Measurements from ENCODE around the gene BCL11A. TPM values are rescaled to one million over a fixed set of nuclear protein-coding genes. Genes with fewer than 3 reads are reported as not detected.

The BCL11A gene
- total and polyA plus RNA-seq, 2 donors from 2014 or later, result 1.4 to 8.7 TPM

DNA sequence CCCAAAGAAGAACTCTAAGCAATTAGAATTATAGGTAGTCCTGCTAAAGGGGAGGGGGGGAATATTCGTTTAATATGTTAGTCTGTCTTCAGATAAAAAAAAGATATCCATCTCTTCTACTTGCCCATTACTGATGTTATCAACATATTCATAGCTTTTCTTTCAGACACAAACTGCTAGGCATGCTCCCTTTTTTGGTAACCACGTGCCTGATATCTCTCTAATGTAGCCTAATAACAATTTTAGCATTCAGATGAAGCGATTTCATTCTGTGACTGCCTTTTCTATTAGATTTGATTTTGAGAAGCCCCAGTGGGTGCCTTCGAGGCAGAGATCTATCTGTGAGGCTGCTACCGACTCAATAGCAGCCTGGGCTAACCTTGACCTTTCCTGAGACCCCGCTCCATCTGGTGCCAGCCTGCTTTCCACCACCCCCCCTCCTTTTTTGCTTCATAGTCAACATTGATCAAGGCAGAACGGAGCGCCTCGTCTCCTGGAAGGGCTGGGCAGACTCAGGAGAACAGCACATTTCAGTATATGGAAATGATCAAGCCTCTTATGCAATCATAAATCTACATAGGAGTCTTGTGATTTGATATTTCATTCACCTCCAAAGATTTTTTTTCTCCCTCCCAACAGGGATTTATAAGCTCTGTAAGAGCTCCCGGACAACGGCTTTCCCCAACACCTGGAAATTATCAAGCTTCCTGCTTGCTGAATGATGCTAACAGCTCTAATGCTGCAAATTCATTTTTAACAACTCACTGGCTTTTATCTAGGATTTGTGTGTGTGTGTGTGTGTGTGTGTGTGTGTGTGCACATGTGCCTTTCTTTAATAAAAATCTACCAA lies 14.7 kb upstream of the BCL11A start:
- peaks cover 52% of the 10 kb centered on the region for H3K27me3 ChIP-seq (ENCODE audit: control insufficient read depth, insufficient read depth, low read length)
- no peak for FAIRE-seq
- no peaks in the 10 kb centered on the region for H3K9me3 ChIP-seq (ENCODE audit: control insufficient read depth in 2 of 3, insufficient read depth in 1 of 3, low read length in 3 of 3)

GRCh38 chr2:60567096-60567495 lies 13.6 kb upstream of the BCL11A start:
- FAIRE-seq (no peak), DNase-seq (no peak)
- TF ChIP-seq, protein P1, sequence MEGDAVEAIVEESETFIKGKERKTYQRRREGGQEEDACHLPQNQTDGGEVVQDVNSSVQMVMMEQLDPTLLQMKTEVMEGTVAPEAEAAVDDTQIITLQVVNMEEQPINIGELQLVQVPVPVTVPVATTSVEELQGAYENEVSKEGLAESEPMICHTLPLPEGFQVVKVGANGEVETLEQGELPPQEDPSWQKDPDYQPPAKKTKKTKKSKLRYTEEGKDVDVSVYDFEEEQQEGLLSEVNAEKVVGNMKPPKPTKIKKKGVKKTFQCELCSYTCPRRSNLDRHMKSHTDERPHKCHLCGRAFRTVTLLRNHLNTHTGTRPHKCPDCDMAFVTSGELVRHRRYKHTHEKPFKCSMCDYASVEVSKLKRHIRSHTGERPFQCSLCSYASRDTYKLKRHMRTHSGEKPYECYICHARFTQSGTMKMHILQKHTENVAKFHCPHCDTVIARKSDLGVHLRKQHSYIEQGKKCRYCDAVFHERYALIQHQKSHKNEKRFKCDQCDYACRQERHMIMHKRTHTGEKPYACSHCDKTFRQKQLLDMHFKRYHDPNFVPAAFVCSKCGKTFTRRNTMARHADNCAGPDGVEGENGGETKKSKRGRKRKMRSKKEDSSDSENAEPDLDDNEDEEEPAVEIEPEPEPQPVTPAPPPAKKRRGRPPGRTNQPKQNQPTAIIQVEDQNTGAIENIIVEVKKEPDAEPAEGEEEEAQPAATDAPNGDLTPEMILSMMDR (IDR thresholded peaks at IDR 0.05; ENCODE audit: borderline replicate concordance, extremely low read depth, insufficient read depth), result no peak
- no peak overlapping the region for H3K9ac ChIP-seq (ENCODE audit: low read length in 3 of 3)
- no peak overlapping the region for H3K4me3 ChIP-seq (ENCODE audit: low read length in 3 of 3)
- no peak overlapping the region for H3K27ac ChIP-seq (ENCODE audit: low read depth in 2 of 2, low read length in 2 of 2)
- intact Hi-C loops (cut with DNase I), result no loop called here
- H3K4me1 ChIP-seq (ENCODE audit: control insufficient read depth in 2 of 3, insufficient read depth in 2 of 3, low read depth in 1 of 3, low read length in 3 of 3), result peaks cover 0 to 4% (median 0%) of the 10 kb centered on the region in 3 donors
- peaks cover 48% of the 10 kb centered on the region for H3K27me3 ChIP-seq (ENCODE audit: control insufficient read depth, insufficient read depth, low read length)
- H3K36me3 ChIP-seq (ENCODE audit: control insufficient read depth in 2 of 3, insufficient read depth in 3 of 3, low read length in 3 of 3), result no peaks in the 10 kb centered on the region
- H3K9me3 ChIP-seq (ENCODE audit: control insufficient read depth in 2 of 3, insufficient read depth in 1 of 3, low read length in 3 of 3), result no peaks in the 10 kb centered on the region

More for the DNA sequence above, 14.7 kb upstream of the BCL11A start:
- TF ChIP-seq, protein P1 (IDR thresholded peaks at IDR 0.05; ENCODE audit: borderline replicate concordance, extremely low read depth, insufficient read depth), result no peak
- Histone ChIP-seq H3K36me3 (ENCODE audit: control insufficient read depth in 2 of 3, insufficient read depth in 3 of 3, low read length in 3 of 3) (no peaks in the 10 kb centered on the region), H3K4me3 (ENCODE audit: low read length in 3 of 3) (no peak overlapping the region), H3K4me1 (ENCODE audit: control insufficient read depth in 2 of 3, insufficient read depth in 2 of 3, low read depth in 1 of 3, low read length in 3 of 3) (peaks cover 0 to 4% (median 0%) of the 10 kb centered on the region in 3 donors), H3K9ac (ENCODE audit: low read length in 3 of 3) (no peak overlapping the region), H3K27ac (ENCODE audit: low read depth in 2 of 2, low read length in 2 of 2) (no peak overlapping the region)
- intact Hi-C loops (cut with DNase I), result no loop called here
- no peak for DNase-seq

DNA sequence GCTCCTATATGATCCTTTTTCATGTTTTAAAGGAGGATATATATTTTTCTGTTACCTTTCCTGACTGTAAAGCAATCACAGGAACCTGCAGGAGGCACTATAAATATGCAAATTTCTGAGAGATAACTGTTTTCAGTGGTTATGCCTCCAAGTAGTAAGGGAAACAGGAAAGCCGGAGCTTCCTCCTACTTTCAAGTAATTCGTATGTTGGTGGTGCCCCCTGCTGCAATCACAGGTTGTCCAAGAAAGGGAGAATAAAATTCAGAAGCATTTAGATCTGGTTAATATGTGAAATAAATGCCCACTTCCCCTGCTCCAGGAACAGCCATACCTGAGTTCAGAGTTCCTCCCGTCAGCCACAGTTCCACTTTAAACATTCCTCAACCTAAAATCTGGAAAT lies 12.0 kb upstream of the BCL11A start:
- Histone ChIP-seq H3K27ac (ENCODE audit: low read depth in 2 of 2, low read length in 2 of 2) (no peak overlapping the region), H3K36me3 (ENCODE audit: control insufficient read depth in 2 of 3, insufficient read depth in 3 of 3, low read length in 3 of 3) (no peaks in the 10 kb centered on the region), H3K4me3 (ENCODE audit: low read length in 3 of 3) (no peak overlapping the region), H3K4me1 (ENCODE audit: control insufficient read depth in 2 of 3, insufficient read depth in 2 of 3, low read depth in 1 of 3, low read length in 3 of 3) (peaks cover 0 to 4% (median 0%) of the 10 kb centered on the region in 3 donors), H3K9ac (ENCODE audit: low read length in 3 of 3) (no peak overlapping the region), H3K9me3 (ENCODE audit: control insufficient read depth in 2 of 3, insufficient read depth in 1 of 3, low read length in 3 of 3) (no peaks in the 10 kb centered on the region), H3K27me3 (ENCODE audit: control insufficient read depth, insufficient read depth, low read length) (peaks cover 38% of the 10 kb centered on the region)
- intact Hi-C loops (cut with DNase I), result no loop called here
- TF ChIP-seq, protein P1 (IDR thresholded peaks at IDR 0.05; ENCODE audit: borderline replicate concordance, extremely low read depth, insufficient read depth), result no peak
- FAIRE-seq, result no peak
- DNase-seq, result peak in 3 of 5 donors; percentile 44 to 72 (median 55)

All from kidney (tissue), 14 donors.